HepG2 (cell line): ENCODE results near the gene MRPS10. TPM values are rescaled to one million over a fixed set of nuclear protein-coding genes. Genes with fewer than 3 reads are reported as not detected.
A peak's percentile ranks its signal among the peaks of the same experiment; 100 is the strongest.

ENCODE experiments used
- BCL6 ChIP-seq: IDR thresholded peaks from 2 replicates; pipeline ENCODE4 v1.6.1; 2016; ENCODE audit warnings: missing genetic modification reagents, missing compliant biosample characterization
- CEBPZ ChIP-seq: IDR thresholded peaks from 2 replicates; pipeline ENCODE4 v1.6.1; 2012; ENCODE audit warnings: low read length, improper control_type of control experiment
- CERS6 ChIP-seq: sonication (generic); formaldehyde crosslinking; IDR thresholded peaks from 2 replicates; pipeline ENCODE4 v1.5.0; 2020; ENCODE audit warnings: missing genetic modification reagents
- GPBP1L1 ChIP-seq: sonication (generic); formaldehyde crosslinking; IDR thresholded peaks from 2 replicates; pipeline ENCODE4 v1.5.0; 2020; ENCODE audit warnings: mild to moderate bottlenecking, missing genetic modification reagents
- HDAC6 ChIP-seq: fragments of 200-600 bp; sonication (generic); IDR thresholded peaks from 2 replicates; pipeline ENCODE4 v1.7.0; 2017; ENCODE audit warnings: mild to moderate bottlenecking, antibody characterized with exemption, low read length, low read depth
- MBNL3 ChIP-seq: fragments of 250-450 bp; sonication (Bioruptor Pico); conservative IDR thresholded peaks from 2 replicates; pipeline ENCODE4 v1.8.0; 2022; ENCODE audit warnings: mild to moderate bottlenecking, inconsistent platforms
- MEIS2 ChIP-seq: sonication (generic); formaldehyde crosslinking; IDR thresholded peaks from 2 replicates; pipeline ENCODE4 v1.9.0; 2021; ENCODE audit warnings: mild to moderate bottlenecking, missing genetic modification reagents
- MTF1 ChIP-seq: sonication (generic); formaldehyde crosslinking; IDR thresholded peaks from 2 replicates; pipeline ENCODE4 v1.5.0; 2020; ENCODE audit warnings: missing genetic modification reagents
- NFKB2 ChIP-seq: sonication (generic); formaldehyde crosslinking; IDR thresholded peaks from 2 replicates; pipeline ENCODE4 v1.4.0; 2020; ENCODE audit warnings: missing genetic modification reagents, borderline replicate concordance
- NR2F6 ChIP-seq, 2 experiments: IDR thresholded peaks; 2 replicates each; pipeline ENCODE4 v1.6.1; 2016; ENCODE audit warnings: antibody characterized with exemption in 1 of 2, mild to moderate bottlenecking in 1 of 2
- RNF2 ChIP-seq: fragments of 450-650 bp; conservative IDR thresholded peaks from 2 replicates; pipeline ENCODE4 v1.6.1; 2016; ENCODE audit warnings: low read depth
- TCF12 ChIP-seq, 2 experiments: fragments of 450-650 bp in 1 of 2; sonication (generic) in 1 of 2; formaldehyde crosslinking in 1 of 2; IDR thresholded peaks; 2 replicates each; pipeline versions ENCODE4 v1.6.1 to v1.8.0; 2017 to 2022; ENCODE audit warnings: antibody characterized with exemption in 1 of 2, mild to moderate bottlenecking in 1 of 2, missing genetic modification reagents in 1 of 2, moderate library complexity in 1 of 2
- TRIM24 ChIP-seq: sonication (generic); formaldehyde crosslinking; IDR thresholded peaks from 2 replicates; pipeline ENCODE4 v1.8.0; 2022; ENCODE audit warnings: mild to moderate bottlenecking, missing genetic modification reagents
- ZNF17 ChIP-seq: sonication (generic); formaldehyde crosslinking; IDR thresholded peaks from 2 replicates; pipeline ENCODE4 v1.5.0; 2020; ENCODE audit warnings: mild to moderate bottlenecking, missing genetic modification reagents
- ZNF18 ChIP-seq: sonication (generic); formaldehyde crosslinking; IDR thresholded peaks from 2 replicates; pipeline ENCODE4 v1.8.0; 2022; ENCODE audit warnings: mild to moderate bottlenecking, missing genetic modification reagents; ENCODE audit not compliant: insufficient replicate concordance
- ZNF253 ChIP-seq: sonication (generic); formaldehyde crosslinking; IDR thresholded peaks from 2 replicates; pipeline ENCODE4 v1.8.0; 2022; ENCODE audit warnings: mild to moderate bottlenecking, missing genetic modification reagents, borderline replicate concordance
- polyA plus RNA-seq, 8 experiments: library from polyadenylated mRNA; depleted of rRNA in 3 of 8; stranded (reverse) in 7 of 8; unstranded in 1 of 8; fragments of >200 nt; fragmentation: Illumina TruSeq in 4 of 8; extraction: Trizol in 4 of 8; gene quantifications; 2 replicates each; pipeline versions ENCODE4 v1.2.1 to v1.2.3, GENCODE V29; 2011 to 2016; ENCODE audit warnings: low read depth in 4 of 8, missing spikeins in 1 of 8, mixed read lengths in 1 of 8; ENCODE audit not compliant: insufficient read depth in 1 of 8
- total RNA-seq, 5 experiments: library from RNA; depleted of rRNA; stranded (reverse); fragments of >200 nt; fragmentation: Illumina TruSeq; extraction: Trizol; gene quantifications; 2 replicates each; pipeline ENCODE4 v1.2.3, GENCODE V29; 2016; ENCODE audit warnings: low read depth in 1 of 5

The MRPS10 gene
- total and polyA plus RNA-seq, 2 of the 13 experiments (the other 11 are each of a cell fraction or from before 2014, with no cell fraction given), result 31.7 to 54.6 TPM

GRCh38 chr6:42217519-42218367 lies at the start of gene MRPS10 (continued):
- TF ChIP-seq GPBP1L1 (CRISPR knock-in tag) (no peak), CERS6 (CRISPR knock-in tag) (no peak), RNF2 (no peak), HDAC6 (no peak), BCL6 (peak; percentile 53), MBNL3 (CRISPR knock-in tag) (no peak), MTF1 (CRISPR knock-in tag) (no peak), ZNF253 (CRISPR knock-in tag) (0 out of 2 replicates have a peak, but pooled peaks have one; percentile 41), TRIM24 (CRISPR knock-in tag) (no peak), MEIS2 (CRISPR knock-in tag) (peak; percentile 83), ZNF18 (no peak), NFKB2 (peak; percentile 67; the same call in 1 of the 2 replicates), NR2F6 (IDR thresholded peaks at IDR 0.05) (peak; percentile 48; the same call in 1 of the 2 replicates), NR2F6 (CRISPR knock-in tag; IDR thresholded peaks at IDR 0.05) (peak; percentile 74), ZNF17 (CRISPR knock-in tag) (no peak), TCF12 (IDR thresholded peaks at IDR 0.05) (no peak), TCF12 (CRISPR knock-in tag; IDR thresholded peaks at IDR 0.05) (no peak; the same call in 1 of the 2 replicates), CEBPZ (no peak)
